H9 (cell line): Measurements from ENCODE around the gene AKR7A2. TPM values are rescaled to one million over a fixed set of nuclear protein-coding genes. Genes with fewer than 3 reads are reported as not detected.

Experiments
- DNase-seq: peaks from one replicate; pipeline ENCODE4 v3.0.0-alpha.2; 2017
- H2AFZ ChIP-seq: one replicate; pipeline ENCODE4 v1.6.1; 2013; ENCODE audit warnings: mild to moderate bottlenecking, low read length, control low read depth, moderate library complexity
- H2AK5ac ChIP-seq: 2 replicates; pipeline ENCODE4 v1.6.1; 2013; ENCODE audit warnings: low read length, control low read depth, mixed read lengths; ENCODE audit not compliant: insufficient read length
- H2BK120ac ChIP-seq: one replicate; pipeline ENCODE4 v1.6.1; 2013; ENCODE audit warnings: low read depth, mild to moderate bottlenecking, low read length, control low read depth, inconsistent platforms; ENCODE audit not compliant: poor library complexity, severe bottlenecking
- H2BK12ac ChIP-seq: 2 replicates; pipeline ENCODE4 v1.6.1; 2013; ENCODE audit warnings: low read length, control low read depth, mixed read lengths, low read depth; ENCODE audit not compliant: insufficient read length
- H2BK15ac ChIP-seq: 2 replicates; pipeline ENCODE4 v1.6.1; 2013; ENCODE audit warnings: low read depth, low read length, control low read depth
- H2BK20ac ChIP-seq: one replicate; pipeline ENCODE4 v1.6.1; 2013; ENCODE audit warnings: low read depth, mild to moderate bottlenecking, low read length, control low read depth, inconsistent platforms; ENCODE audit not compliant: poor library complexity, severe bottlenecking
- H2BK5ac ChIP-seq: 2 replicates; pipeline ENCODE4 v1.6.1; 2013; ENCODE audit warnings: low read length, control low read depth, mixed read lengths; ENCODE audit not compliant: insufficient read length
- H3K14ac ChIP-seq: 2 replicates; pipeline ENCODE4 v1.6.1; 2013; ENCODE audit warnings: low read length, control low read depth; ENCODE audit not compliant: insufficient read depth
- H3K18ac ChIP-seq: 2 replicates; pipeline ENCODE4 v1.6.1; 2013; ENCODE audit warnings: low read depth, mild to moderate bottlenecking, mixed read lengths, low read length, control low read depth; ENCODE audit not compliant: insufficient read length
- H3K23ac ChIP-seq: 2 replicates; pipeline ENCODE4 v1.6.1; 2013; ENCODE audit warnings: low read length, control low read depth, mixed read lengths, low read depth; ENCODE audit not compliant: insufficient read length
- H3K23me2 ChIP-seq: 2 replicates; pipeline ENCODE4 v1.6.1; 2013; ENCODE audit warnings: low read depth, mild to moderate bottlenecking, mixed read lengths, low read length, control low read depth; ENCODE audit not compliant: insufficient read length, poor library complexity, severe bottlenecking
- H3K27ac ChIP-seq: 2 replicates; pipeline ENCODE4 v1.5.1; 2013; ENCODE audit warnings: low read length, control low read depth, mixed read lengths, low read depth; ENCODE audit not compliant: insufficient read length
- H3K27me3 ChIP-seq: 2 replicates; pipeline ENCODE4 v1.6.1; 2013; ENCODE audit warnings: low read length, control low read depth, inconsistent platforms; ENCODE audit not compliant: insufficient read depth
- H3K4ac ChIP-seq: 2 replicates; pipeline ENCODE4 v1.6.1; 2013; ENCODE audit warnings: low read depth, mild to moderate bottlenecking, control low read depth, inconsistent platforms, low read length, moderate library complexity
- H3K4me1 ChIP-seq: 2 replicates; pipeline ENCODE4 v1.6.1; 2013; ENCODE audit warnings: low read length, control low read depth, inconsistent platforms; ENCODE audit not compliant: insufficient read depth
- H3K4me2 ChIP-seq: 2 replicates; pipeline ENCODE4 v1.6.1; 2013; ENCODE audit warnings: low read length, control low read depth, mixed read lengths; ENCODE audit not compliant: insufficient read length, insufficient read depth
- H3K56ac ChIP-seq: 2 replicates; pipeline ENCODE4 v1.6.1; 2013; ENCODE audit warnings: low read depth, mild to moderate bottlenecking, mixed read lengths, low read length, control low read depth; ENCODE audit not compliant: insufficient read length
- H3K79me1 ChIP-seq: 2 replicates; pipeline ENCODE4 v1.6.1; 2013; ENCODE audit warnings: low read depth, mild to moderate bottlenecking, moderate library complexity, low read length, control low read depth, inconsistent platforms; ENCODE audit not compliant: insufficient read depth, poor library complexity, severe bottlenecking
- H3K79me2 ChIP-seq: 2 replicates; pipeline ENCODE4 v1.6.1; 2013; ENCODE audit warnings: low read length, control low read depth, inconsistent platforms; ENCODE audit not compliant: insufficient read depth
- H3K9ac ChIP-seq: 2 replicates; pipeline ENCODE4 v1.6.1; 2013; ENCODE audit warnings: low read length, control low read depth, mixed read lengths; ENCODE audit not compliant: insufficient read length; ENCODE audit errors: extremely low read depth
- H3K9me3 ChIP-seq: one replicate; pipeline ENCODE4 v1.6.1; 2013; ENCODE audit warnings: low read depth, low read length, inconsistent platforms; ENCODE audit not compliant: control insufficient read depth
- H3T11ph ChIP-seq: one replicate; pipeline ENCODE4 v1.6.1; 2013; ENCODE audit warnings: mild to moderate bottlenecking, low read length, control low read depth, inconsistent platforms
- H4K20me1 ChIP-seq: one replicate; pipeline ENCODE4 v1.6.1; 2013; ENCODE audit not compliant: control insufficient read depth, insufficient read length, insufficient read depth
- H4K5ac ChIP-seq: 2 replicates; pipeline ENCODE4 v1.6.1; 2013; ENCODE audit warnings: low read depth, mild to moderate bottlenecking, mixed read lengths, low read length, control low read depth; ENCODE audit not compliant: insufficient read length
- H4K8ac ChIP-seq: replicated peaks from 2 replicates; pipeline ENCODE4 v1.6.1; 2013; ENCODE audit warnings: low read length, control low read depth, mixed read lengths, low read depth; ENCODE audit not compliant: insufficient read length
- H4K91ac ChIP-seq: 2 replicates; pipeline ENCODE4 v1.6.1; 2013; ENCODE audit warnings: low read depth, mild to moderate bottlenecking, moderate library complexity, mixed read lengths, low read length, control low read depth; ENCODE audit not compliant: insufficient read length
- H3K27ac Mint-ChIP-seq, 3 experiments: 2 replicates in 2 of 3; 3 replicates in 1 of 3; pipeline ENCODE4 v1.8.0; 2020 to 2021; ENCODE audit warnings: mixed read lengths in 3 of 3, mild to moderate bottlenecking in 1 of 3, moderate library complexity in 1 of 3
- H3K27me3 Mint-ChIP-seq: 2 replicates; pipeline ENCODE4 v1.8.0; 2021; ENCODE audit warnings: low read depth, mild to moderate bottlenecking, moderate library complexity, mixed read lengths
- H3K36me3 Mint-ChIP-seq, 3 experiments: 2 replicates in 2 of 3; 3 replicates in 1 of 3; pipeline ENCODE4 v1.8.0; 2020 to 2021; ENCODE audit warnings: low read depth in 3 of 3, mixed read lengths in 3 of 3; ENCODE audit not compliant: insufficient read depth in 1 of 3
- H3K4me1 Mint-ChIP-seq, 2 experiments: 2 replicates each; pipeline ENCODE4 v1.8.0; 2020; ENCODE audit warnings: mixed read lengths in 2 of 2
- H3K4me3 Mint-ChIP-seq, 2 experiments: 2 replicates in 1 of 2; 3 replicates in 1 of 2; pipeline ENCODE4 v1.8.0; 2020 to 2021; ENCODE audit warnings: mild to moderate bottlenecking in 2 of 2, mixed read lengths in 2 of 2, moderate library complexity in 1 of 2
- H3K9me3 Mint-ChIP-seq, 2 experiments: 2 replicates in 1 of 2; 3 replicates in 1 of 2; pipeline ENCODE4 v1.8.0; 2020; ENCODE audit warnings: mild to moderate bottlenecking in 2 of 2, mixed read lengths in 2 of 2, moderate library complexity in 1 of 2
- WGBS: extraction: QIAGEN DNeasy Blood & Tissue Kit; methylation state at CpG from one replicate; pipeline ENCODE4 v1.1.7; 2013; ENCODE audit warnings: missing lambda C conversion rate, low lambda C conversion rate, mixed read lengths; ENCODE audit not compliant: insufficient read length; ENCODE audit errors: extremely low coverage; 5-methylcytosine and 5-hydroxymethylcytosine counted together
- total RNA-seq: library from RNA; stranded (reverse); gene quantifications from 2 replicates; pipeline ENCODE4 v1.2.1, GENCODE V29; 2021
- TF ChIP-seq, protein P1 (sequence below): fragments of 200-600 bp; sonication (generic); conservative IDR thresholded peaks from 3 replicates; pipeline ENCODE4 v1.8.0; 2021; ENCODE audit warnings: antibody characterized with exemption, mild to moderate bottlenecking

Gene AKR7A2
- total RNA-seq, 1 experiment from 2014 or later, result 50.3 TPM

DNA sequence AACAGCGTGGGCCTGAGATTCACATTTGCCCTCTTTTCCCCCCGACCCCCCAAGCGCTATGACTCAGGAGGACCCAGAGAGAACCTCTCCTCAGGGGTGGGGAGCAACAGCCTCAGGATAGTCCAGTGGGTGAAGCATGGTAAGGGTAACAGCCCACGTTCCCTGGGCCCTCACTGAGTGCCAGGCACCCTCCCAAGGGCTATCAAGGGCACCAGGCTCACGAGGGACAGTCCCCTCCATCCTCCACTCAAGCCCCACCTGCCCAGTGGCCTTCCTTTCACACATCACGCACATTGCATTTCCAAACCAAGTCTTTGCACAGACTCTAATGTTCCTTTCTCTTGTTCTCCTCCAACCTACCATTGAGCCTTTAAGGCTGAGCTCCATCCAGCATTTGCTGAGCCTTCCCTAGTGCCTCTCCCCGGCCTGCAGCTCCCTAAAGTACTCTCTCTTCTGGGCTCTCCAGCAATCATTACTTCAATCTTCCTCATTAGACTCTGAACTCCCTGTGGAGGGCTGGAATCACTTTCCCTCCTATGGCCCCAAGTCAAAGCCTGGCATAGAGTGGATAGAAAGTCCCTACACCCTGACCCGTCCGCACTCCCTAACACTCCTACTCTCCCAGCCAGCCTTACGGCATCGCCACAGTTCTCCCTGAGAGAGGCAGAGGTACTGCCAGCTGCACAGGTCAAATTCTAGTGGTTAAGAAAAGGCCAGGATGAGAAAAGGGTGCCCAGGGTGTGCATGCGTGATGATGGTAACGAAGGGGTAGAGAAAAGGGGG, 1.0 kb downstream of the AKR7A2 start:
- Histone ChIP-seq H2BK120ac (no peak overlapping the region), H2BK12ac (no peak overlapping the region), H3K18ac (no peak overlapping the region), H3K23ac (no peak overlapping the region), H3K27ac (no peak overlapping the region), H3K4ac (no peak overlapping the region), H3K56ac (no peak overlapping the region), H4K8ac (no peak overlapping the region), H2BK20ac (no peak overlapping the region), H2AFZ (no peak overlapping the region), H3K14ac (no peak overlapping the region), H3K4me1 (no peaks in the 10 kb centered on the region), H3K27me3 (no peaks in the 10 kb centered on the region), H3K79me2 (no peaks in the 10 kb centered on the region), H3K23me2 (peaks cover 13% of the 10 kb centered on the region), H4K91ac (no peak overlapping the region), H2BK5ac (no peak overlapping the region), H3K9ac (peak overlapping the region; percentile 70), H4K20me1 (no peaks in the 10 kb centered on the region), H3K4me2 (peak overlapping the region; percentile 71), H3T11ph (no peak overlapping the region), H4K5ac (no peak overlapping the region), H2BK15ac (no peak overlapping the region), H3K9me3 (no peaks in the 10 kb centered on the region), H2AK5ac (no peak overlapping the region), H3K79me1 (no peaks in the 10 kb centered on the region)
- TF ChIP-seq, protein P1, sequence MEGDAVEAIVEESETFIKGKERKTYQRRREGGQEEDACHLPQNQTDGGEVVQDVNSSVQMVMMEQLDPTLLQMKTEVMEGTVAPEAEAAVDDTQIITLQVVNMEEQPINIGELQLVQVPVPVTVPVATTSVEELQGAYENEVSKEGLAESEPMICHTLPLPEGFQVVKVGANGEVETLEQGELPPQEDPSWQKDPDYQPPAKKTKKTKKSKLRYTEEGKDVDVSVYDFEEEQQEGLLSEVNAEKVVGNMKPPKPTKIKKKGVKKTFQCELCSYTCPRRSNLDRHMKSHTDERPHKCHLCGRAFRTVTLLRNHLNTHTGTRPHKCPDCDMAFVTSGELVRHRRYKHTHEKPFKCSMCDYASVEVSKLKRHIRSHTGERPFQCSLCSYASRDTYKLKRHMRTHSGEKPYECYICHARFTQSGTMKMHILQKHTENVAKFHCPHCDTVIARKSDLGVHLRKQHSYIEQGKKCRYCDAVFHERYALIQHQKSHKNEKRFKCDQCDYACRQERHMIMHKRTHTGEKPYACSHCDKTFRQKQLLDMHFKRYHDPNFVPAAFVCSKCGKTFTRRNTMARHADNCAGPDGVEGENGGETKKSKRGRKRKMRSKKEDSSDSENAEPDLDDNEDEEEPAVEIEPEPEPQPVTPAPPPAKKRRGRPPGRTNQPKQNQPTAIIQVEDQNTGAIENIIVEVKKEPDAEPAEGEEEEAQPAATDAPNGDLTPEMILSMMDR, result no peak
- peaks cover 7 to 31% (median 25%) of the 10 kb centered on the region in 3 experiments for H3K36me3 Mint-ChIP-seq
- DNase-seq, result no peak
- WGBS, result no CpG with 5 or more reads among the region's 13 CpGs
- H3K4me3 Mint-ChIP-seq, result peak overlapping the region; percentile 85 to 89
- no peaks in the 10 kb centered on the region; the same call in 1 of the 2 replicates for H3K27me3 Mint-ChIP-seq
- no peaks in the 10 kb centered on the region for H3K9me3 Mint-ChIP-seq
- peaks cover 17 to 19% of the 10 kb centered on the region in 2 experiments for H3K4me1 Mint-ChIP-seq
- H3K27ac Mint-ChIP-seq, result peak overlapping the region in 1 of 3 experiments; percentile 82; a peak in 2 of 7 replicates
